ENCODE measurements around the gene CLCA2. TPM values are rescaled to one million over a fixed set of nuclear protein-coding genes. Genes with fewer than 3 reads are reported as not detected.

Gene CLCA2
- not detected in 5 replicates for total RNA-seq (2022; extraction: Qiagen RNA extraction; ENCODE audit: low read depth)

GRCh38 chr1:86423873-86424272 is at the start of gene CLCA2:
Gene CLCA2 (plus strand): TSS chr1:86424171. CDS start chr1:86424248, 77 bp downstream.

GRCh38 chr1:86395751-86396497 is 28.0 kb upstream of the CLCA2 start, which contains the start of gene ODF2L:
Gene ODF2L (minus strand): TSS chr1:86396323. CDS start chr1:86387027, 9,296 bp downstream.

GRCh38 chr1:86468501-86468977 is 44.6 kb downstream of the CLCA2 start, which contains the start of gene CLCA1:
Gene CLCA1 (plus strand): TSS chr1:86468927. CDS start chr1:86468972, 45 bp downstream.

Other genes starting within 250 kb of the CLCA2 start
- 7.6 to 12.8 TPM (median 8.2 TPM) in 5 replicates for gene ODF2L, start 27.8 kb upstream of the CLCA2 start, total RNA-seq (2022; extraction: Qiagen RNA extraction; ENCODE audit: low read depth)
- not detected in 5 replicates for gene CLCA1, start 44.8 kb downstream of the CLCA2 start, total RNA-seq (2022; extraction: Qiagen RNA extraction; ENCODE audit: low read depth)
- gene CLCA4, start 122.9 kb downstream of the CLCA2 start, total RNA-seq (2022; extraction: Qiagen RNA extraction; ENCODE audit: low read depth): not detected in 5 replicates